ENCODE data around the gene FGF14.

The FGF14 gene

DNA sequence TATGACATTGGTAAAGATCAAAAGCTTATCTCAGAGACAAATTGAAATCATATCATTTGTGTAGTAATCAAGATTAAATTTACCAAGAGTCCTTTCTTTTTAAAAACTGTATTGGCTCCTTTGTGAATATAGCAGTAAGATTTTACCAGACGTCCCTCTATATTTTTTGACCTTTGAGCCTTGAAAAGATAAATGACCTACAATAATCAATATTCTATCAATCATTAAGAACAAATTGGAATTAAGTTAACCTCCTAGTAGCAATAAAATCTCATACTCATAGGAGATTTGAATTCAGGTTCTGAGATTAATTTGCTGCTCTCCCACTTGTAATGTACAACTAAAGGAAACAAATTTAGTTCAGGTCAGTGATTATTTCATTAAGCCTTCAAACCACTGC, 78.3 kb downstream of the FGF14 start:
- H4K20me1 ChIP-seq (ENCODE audit: low read depth, low read length), result no peaks in the 10 kb centered on the region
- no peaks in the 10 kb centered on the region for H3K36me3 ChIP-seq (ENCODE audit: low read length)
- H3K79me2 ChIP-seq (ENCODE audit: insufficient read depth, low read length), result no peaks in the 10 kb centered on the region
- H2AFZ ChIP-seq (ENCODE audit: low read depth, low read length, severe bottlenecking), result no peak overlapping the region
- H3K27ac ChIP-seq (ENCODE audit: low read depth, low read length), result no peak overlapping the region
- no peaks in the 10 kb centered on the region for H3F3A ChIP-seq (ENCODE audit: insufficient read depth)
- no peaks in the 10 kb centered on the region for H3K9me3 ChIP-seq (ENCODE audit: insufficient read depth, low read length)
- H3K9ac ChIP-seq (ENCODE audit: low read length), result no peak overlapping the region
- H3K9me2 ChIP-seq (replicated peaks; ENCODE audit: insufficient read depth, low read length), result no peaks in the 10 kb centered on the region
- no peak for TF ChIP-seq EZH2phosphoT487 (conservative IDR thresholded peaks at IDR 0.05; ENCODE audit: low read length)
- TF ChIP-seq, protein P1, sequence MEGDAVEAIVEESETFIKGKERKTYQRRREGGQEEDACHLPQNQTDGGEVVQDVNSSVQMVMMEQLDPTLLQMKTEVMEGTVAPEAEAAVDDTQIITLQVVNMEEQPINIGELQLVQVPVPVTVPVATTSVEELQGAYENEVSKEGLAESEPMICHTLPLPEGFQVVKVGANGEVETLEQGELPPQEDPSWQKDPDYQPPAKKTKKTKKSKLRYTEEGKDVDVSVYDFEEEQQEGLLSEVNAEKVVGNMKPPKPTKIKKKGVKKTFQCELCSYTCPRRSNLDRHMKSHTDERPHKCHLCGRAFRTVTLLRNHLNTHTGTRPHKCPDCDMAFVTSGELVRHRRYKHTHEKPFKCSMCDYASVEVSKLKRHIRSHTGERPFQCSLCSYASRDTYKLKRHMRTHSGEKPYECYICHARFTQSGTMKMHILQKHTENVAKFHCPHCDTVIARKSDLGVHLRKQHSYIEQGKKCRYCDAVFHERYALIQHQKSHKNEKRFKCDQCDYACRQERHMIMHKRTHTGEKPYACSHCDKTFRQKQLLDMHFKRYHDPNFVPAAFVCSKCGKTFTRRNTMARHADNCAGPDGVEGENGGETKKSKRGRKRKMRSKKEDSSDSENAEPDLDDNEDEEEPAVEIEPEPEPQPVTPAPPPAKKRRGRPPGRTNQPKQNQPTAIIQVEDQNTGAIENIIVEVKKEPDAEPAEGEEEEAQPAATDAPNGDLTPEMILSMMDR (IDR thresholded peaks at IDR 0.05; ENCODE audit: insufficient read depth, low read length, poor library complexity, severe bottlenecking), result no peak
- no peaks in the 10 kb centered on the region for H3K27me3 ChIP-seq (ENCODE audit: low read length)
- H3K4me2 ChIP-seq (ENCODE audit: low read depth, low read length, poor library complexity, severe bottlenecking), result no peak overlapping the region
- H3K4me3 ChIP-seq (ENCODE audit: insufficient read depth, low read length, poor library complexity, severe bottlenecking), result no peak overlapping the region

DNA sequence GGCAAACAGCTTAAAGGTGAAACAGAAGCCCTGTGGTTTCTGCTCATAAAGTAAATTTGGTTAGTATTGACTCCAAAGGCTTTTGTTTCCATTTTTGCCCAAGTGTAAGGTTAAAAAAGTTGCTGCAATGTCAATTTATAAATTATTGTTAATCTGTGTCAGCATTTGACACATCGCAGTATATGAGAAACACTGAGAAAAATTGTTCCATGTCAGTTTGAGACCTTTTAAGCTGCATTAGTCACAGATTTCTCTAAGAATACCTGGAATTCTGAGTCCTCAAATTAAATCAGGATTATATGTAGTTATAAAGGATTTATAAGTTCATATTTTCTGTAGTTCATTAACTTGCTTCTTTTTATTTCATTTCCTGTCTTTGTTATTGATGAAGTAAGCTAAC, 78.8 kb downstream of the FGF14 start:
- H3K4me2 ChIP-seq (ENCODE audit: low read depth, low read length, poor library complexity, severe bottlenecking), result no peak overlapping the region
- TF ChIP-seq EZH2phosphoT487 (conservative IDR thresholded peaks at IDR 0.05; ENCODE audit: low read length), result no peak
- TF ChIP-seq, protein P1 (IDR thresholded peaks at IDR 0.05; ENCODE audit: insufficient read depth, low read length, poor library complexity, severe bottlenecking), result no peak
- H3K27ac ChIP-seq (ENCODE audit: low read depth, low read length), result no peak overlapping the region

DNA sequence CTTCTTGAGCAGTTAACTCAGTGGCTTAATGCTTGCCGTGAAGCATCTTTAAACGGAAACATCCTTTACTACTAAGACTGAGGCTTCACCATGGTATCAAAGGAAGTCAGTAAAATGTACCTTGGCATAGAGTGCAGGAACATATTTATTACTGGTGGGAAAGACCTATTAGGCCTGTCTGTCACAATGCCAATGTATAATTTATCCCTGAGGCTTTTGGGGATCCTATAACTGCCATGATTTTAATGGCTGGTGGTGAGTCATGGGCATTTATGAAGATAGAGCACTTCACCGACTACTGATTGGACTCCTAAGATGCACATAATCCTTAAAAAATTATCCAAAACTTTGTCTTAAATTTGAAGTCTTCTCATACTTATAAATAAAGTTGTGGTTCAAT, 79.6 kb downstream of the FGF14 start:
- H3K27ac ChIP-seq (ENCODE audit: low read depth, low read length), result no peak overlapping the region
- no peak overlapping the region for H3K4me3 ChIP-seq (ENCODE audit: insufficient read depth, low read length, poor library complexity, severe bottlenecking)
- H3K79me2 ChIP-seq (ENCODE audit: insufficient read depth, low read length), result no peaks in the 10 kb centered on the region
- H3K27me3 ChIP-seq (ENCODE audit: low read length), result no peaks in the 10 kb centered on the region
- no peak for TF ChIP-seq EZH2phosphoT487 (conservative IDR thresholded peaks at IDR 0.05; ENCODE audit: low read length)
- TF ChIP-seq, protein P1 (IDR thresholded peaks at IDR 0.05; ENCODE audit: insufficient read depth, low read length, poor library complexity, severe bottlenecking), result no peak
- H3K9ac ChIP-seq (ENCODE audit: low read length), result no peak overlapping the region
- no peaks in the 10 kb centered on the region for H4K20me1 ChIP-seq (ENCODE audit: low read depth, low read length)
- no peaks in the 10 kb centered on the region for H3K9me3 ChIP-seq (ENCODE audit: insufficient read depth, low read length)
- H3F3A ChIP-seq (ENCODE audit: insufficient read depth), result no peaks in the 10 kb centered on the region
- no peaks in the 10 kb centered on the region for H3K9me2 ChIP-seq (replicated peaks; ENCODE audit: insufficient read depth, low read length)
- H3K36me3 ChIP-seq (ENCODE audit: low read length), result no peaks in the 10 kb centered on the region
- no peak overlapping the region for H3K4me2 ChIP-seq (ENCODE audit: low read depth, low read length, poor library complexity, severe bottlenecking)
- H2AFZ ChIP-seq (ENCODE audit: low read depth, low read length, severe bottlenecking), result no peak overlapping the region

More for the DNA sequence above, 78.8 kb downstream of the FGF14 start:
- Histone ChIP-seq H3F3A (ENCODE audit: insufficient read depth) (no peaks in the 10 kb centered on the region), H3K36me3 (ENCODE audit: low read length) (no peaks in the 10 kb centered on the region), H3K9ac (ENCODE audit: low read length) (no peak overlapping the region), H3K9me3 (ENCODE audit: insufficient read depth, low read length) (no peaks in the 10 kb centered on the region), H3K79me2 (ENCODE audit: insufficient read depth, low read length) (no peaks in the 10 kb centered on the region), H2AFZ (ENCODE audit: low read depth, low read length, severe bottlenecking) (no peak overlapping the region), H3K4me3 (ENCODE audit: insufficient read depth, low read length, poor library complexity, severe bottlenecking) (no peak overlapping the region), H3K9me2 (replicated peaks; ENCODE audit: insufficient read depth, low read length) (no peaks in the 10 kb centered on the region), H4K20me1 (ENCODE audit: low read depth, low read length) (no peaks in the 10 kb centered on the region), H3K27me3 (ENCODE audit: low read length) (no peaks in the 10 kb centered on the region)
